ENCODE measurements around the gene CAPN5.
A peak's percentile ranks its signal among the peaks of the same experiment; 100 is the strongest.
"Not testable (repeated sequence)": the region's sequence is repeated elsewhere in the genome, so short reads cannot be mapped to it uniquely, and the experiment has no call there.

CAPN5 gene

DNA sequence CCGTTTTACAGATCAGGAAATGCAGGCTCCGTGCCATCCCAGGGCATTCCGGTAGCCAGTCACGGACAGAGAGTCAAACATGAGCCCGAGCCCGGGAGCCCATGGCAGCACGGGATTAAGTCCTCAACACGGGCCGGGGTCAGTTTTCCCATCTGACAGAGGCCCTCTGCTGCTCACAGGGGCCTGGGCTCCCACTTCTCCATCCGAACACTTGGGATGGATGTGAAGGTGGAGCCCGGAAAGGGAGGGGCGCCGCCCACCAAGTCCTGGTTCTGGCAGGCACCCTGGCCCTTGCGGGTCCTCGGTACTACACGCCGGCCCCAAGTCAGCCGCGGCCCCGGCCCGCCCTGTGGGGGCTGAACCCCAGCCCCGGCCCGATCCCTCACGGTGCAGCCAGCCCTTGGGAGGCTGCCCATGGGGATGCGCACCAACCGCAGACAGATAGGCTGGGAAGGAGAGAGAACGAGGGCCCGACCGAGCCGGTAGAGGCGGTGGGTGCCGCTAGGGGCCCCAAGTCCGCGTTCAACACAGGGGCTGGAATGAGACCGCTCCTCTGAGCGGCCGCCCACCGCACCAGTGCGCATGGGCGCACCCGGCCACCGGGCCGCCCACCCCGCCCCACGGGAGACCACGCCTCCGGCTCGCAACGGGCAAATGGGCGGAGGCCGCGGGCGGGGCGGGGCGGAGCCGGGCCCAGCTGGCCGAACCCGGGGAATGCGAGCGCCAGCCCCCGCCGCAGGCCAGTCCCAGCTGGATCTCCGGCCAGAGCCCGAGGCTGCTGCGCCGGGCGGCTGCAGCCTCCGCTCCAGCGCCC lies at the start of gene CAPN5:
TSS of gene CAPN5 (plus strand) at position 743 of the 814 bp plus-strand sequence. CDS start 17,916 bp downstream, outside the sequence.
- peak; percentile 35 for TF ChIP-seq CTCF (IDR thresholded peaks at IDR 0.05; ENCODE audit: low read depth, low read length)
- in situ Hi-C loops (cut with HindIII; ENCODE audit: low sequenced_read_pairs) = no loop called here
- DNase-seq (ENCODE audit: low read depth, low spot score) = peak; percentile 93
- peak within 1 kb of the TSS; percentile 64 for H3K4me3 ChIP-seq (ENCODE audit: low read depth, low read length)

DNA sequence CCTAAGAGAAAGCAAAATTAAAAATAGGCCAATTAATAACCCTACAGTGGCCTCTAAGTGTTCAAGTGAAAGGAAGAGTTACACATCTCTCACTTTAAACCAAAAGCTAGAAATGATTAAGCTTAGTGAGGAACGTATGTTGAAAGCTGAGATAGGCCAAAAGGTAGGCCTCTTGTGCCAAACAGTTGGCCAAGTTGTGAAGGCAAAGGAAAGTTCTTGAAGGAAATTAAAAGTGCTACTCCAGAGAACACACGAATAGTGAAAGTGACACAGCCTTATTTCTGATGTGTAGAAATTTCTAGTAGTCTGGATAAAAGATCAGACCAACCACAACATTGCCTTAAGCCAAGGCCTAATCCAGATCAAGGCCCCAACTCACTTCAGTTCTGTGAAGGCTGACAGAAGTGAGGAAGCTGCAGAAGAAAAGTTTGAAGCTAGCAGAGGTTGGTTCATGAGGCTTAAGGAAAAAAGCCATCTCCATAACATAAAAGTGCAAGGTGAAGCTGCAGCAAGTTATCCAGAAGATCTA lies 48.3 kb upstream of the CAPN5 start:
- H3K4me3 ChIP-seq (ENCODE audit: low read depth, low read length); in situ Hi-C loops (cut with HindIII; ENCODE audit: low sequenced_read_pairs); DNase-seq (ENCODE audit: low read depth, low spot score): not testable (repeated sequence)

DNA sequence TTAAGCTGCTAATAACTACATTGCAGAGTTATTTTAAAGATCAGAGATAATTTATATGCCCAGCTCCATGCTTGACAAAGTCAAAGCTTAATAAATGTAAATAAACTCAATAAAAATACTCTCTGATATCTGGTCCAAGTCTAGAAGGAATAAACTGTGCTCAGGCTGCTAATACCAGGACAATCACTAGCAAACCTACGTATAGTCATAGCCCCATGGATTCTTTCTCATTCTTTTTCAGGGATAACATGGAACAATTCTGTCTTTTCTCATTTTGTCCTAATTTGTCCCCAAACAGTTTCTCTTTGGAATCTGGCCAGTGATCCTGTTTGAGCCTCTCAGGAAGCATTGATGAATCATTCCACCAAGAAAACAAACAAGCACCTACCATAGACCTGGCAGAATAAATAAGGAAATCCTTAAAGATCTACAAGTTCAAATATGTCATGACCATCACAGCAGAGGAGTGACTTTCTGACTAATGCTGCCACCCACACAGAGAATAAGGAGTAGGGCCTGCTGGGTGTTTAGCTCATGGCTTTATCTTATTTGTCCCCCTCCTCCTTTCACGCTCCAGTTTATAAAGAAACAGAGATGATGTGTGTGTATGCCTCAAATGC lies 46.7 kb upstream of the CAPN5 start:
- peak; percentile 37 for DNase-seq (ENCODE audit: low read depth, low spot score)
- TF ChIP-seq CTCF (IDR thresholded peaks at IDR 0.05; ENCODE audit: low read depth, low read length) = no peak
- H3K4me3 ChIP-seq (ENCODE audit: low read depth, low read length) = no peak overlapping the region
- in situ Hi-C loops (cut with HindIII; ENCODE audit: low sequenced_read_pairs) = no loop called here

DNA sequence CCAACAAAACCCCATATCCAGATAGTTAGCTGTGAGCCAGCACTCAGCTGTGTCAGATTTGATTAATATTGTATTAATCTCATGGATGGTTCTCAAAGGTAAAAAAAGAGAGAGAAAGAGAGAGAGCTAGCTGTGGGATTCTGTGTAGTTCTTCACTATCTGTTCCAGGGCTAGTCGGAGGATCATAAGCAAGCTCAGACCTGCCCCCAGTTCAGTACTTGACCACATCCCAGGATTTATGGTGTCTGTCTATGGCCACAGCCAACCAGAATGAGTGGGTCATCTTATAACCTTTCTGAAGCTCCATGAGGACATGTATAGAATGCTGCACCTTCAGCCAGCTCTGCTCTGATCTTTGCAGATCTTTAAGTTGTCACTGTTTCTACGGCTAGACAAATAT lies 46.0 kb upstream of the CAPN5 start:
- in situ Hi-C loops (cut with HindIII; ENCODE audit: low sequenced_read_pairs) = no loop called here
- DNase-seq (ENCODE audit: low read depth, low spot score) = no peak
- no peak for TF ChIP-seq CTCF (IDR thresholded peaks at IDR 0.05; ENCODE audit: low read depth, low read length)
- H3K4me3 ChIP-seq (ENCODE audit: low read depth, low read length) = no peak overlapping the region

DNA sequence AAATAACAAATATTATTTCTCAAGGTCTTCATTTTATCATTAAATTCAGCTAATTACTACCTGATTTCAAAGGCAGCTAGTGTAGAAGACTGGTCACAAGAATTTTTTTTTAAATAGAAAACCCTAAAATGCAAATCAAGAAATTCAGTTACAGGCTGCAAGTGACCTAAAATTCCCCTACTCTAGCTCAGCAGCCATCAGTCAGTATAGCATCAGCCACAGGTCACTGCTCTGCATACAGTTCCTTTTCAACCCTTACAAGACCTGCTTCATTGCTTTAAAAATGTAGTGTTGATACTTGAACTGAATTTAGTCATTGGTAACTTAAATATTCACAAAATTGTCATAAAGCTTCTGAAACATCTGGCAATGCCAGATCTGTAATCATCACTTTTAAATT lies 42.0 kb upstream of the CAPN5 start:
- no peak for TF ChIP-seq CTCF (IDR thresholded peaks at IDR 0.05; ENCODE audit: low read depth, low read length)
- in situ Hi-C loops (cut with HindIII; ENCODE audit: low sequenced_read_pairs) = no loop called here
- DNase-seq (ENCODE audit: low read depth, low spot score) = no peak

GRCh38 chr11:77026221-77026620 lies 40.5 kb upstream of the CAPN5 start:
- no peak overlapping the region for H3K4me3 ChIP-seq (ENCODE audit: low read depth, low read length)
- no peak for DNase-seq (ENCODE audit: low read depth, low spot score)
- TF ChIP-seq CTCF (IDR thresholded peaks at IDR 0.05; ENCODE audit: low read depth, low read length) = no peak
- in situ Hi-C loops (cut with HindIII; ENCODE audit: low sequenced_read_pairs) = no loop called here

More for the DNA sequence above, 42.0 kb upstream of the CAPN5 start:
- H3K4me3 ChIP-seq (ENCODE audit: low read depth, low read length) = no peak overlapping the region

- in situ Hi-C loops (cut with HindIII; ENCODE audit: low sequenced_read_pairs) = no loop called here
- TF ChIP-seq CTCF (IDR thresholded peaks at IDR 0.05; ENCODE audit: low read depth, low read length) = no peak
- no peak overlapping the region for H3K4me3 ChIP-seq (ENCODE audit: low read depth, low read length)
- DNase-seq (ENCODE audit: low read depth, low spot score) = no peak
Measured at GRCh38 chr11:77026743-77027142, 40.0 kb upstream of the CAPN5 start.

All from astrocyte of the spinal cord (primary cell).